Esophagus muscularis mucosa (tissue), 4 donors: Measurements from ENCODE around the gene ANK3. TPM values are rescaled to one million over a fixed set of nuclear protein-coding genes. Genes with fewer than 3 reads are reported as not detected.

ENCODE experiments used
- DNase-seq: peaks from one replicate; pipeline ENCODE4 v3.0.0-alpha.2; 2017; ENCODE audit errors: extremely low spot score
- H3K27ac ChIP-seq, 4 donors: fragments of 200-600 bp; sonication (generic); replicated peaks in 1 of 4; 1 replicate in 3 of 4; 2 replicates in 1 of 4; pipeline ENCODE4 v1.5.1; 2016 to 2019; ENCODE audit warnings: mild to moderate bottlenecking in 1 of 4
- H3K27me3 ChIP-seq, 4 donors: fragments of 200-600 bp; sonication (generic); one replicate each; pipeline versions ENCODE4 v1.5.1 to v1.6.0; 2016 to 2019
- H3K36me3 ChIP-seq, 4 donors: fragments of 200-600 bp; sonication (generic); one replicate each; pipeline ENCODE4 v1.5.1; 2016 to 2019
- H3K4me1 ChIP-seq, 4 donors: fragments of 200-600 bp; sonication (generic); one replicate each; pipeline ENCODE4 v1.5.1; 2016 to 2019
- H3K4me3 ChIP-seq, 4 donors: fragments of 200-600 bp; sonication (generic); 1 replicate in 2 of 4; 2 replicates in 2 of 4; pipeline ENCODE4 v1.5.1; 2016 to 2019; ENCODE audit warnings: mild to moderate bottlenecking in 4 of 4, moderate library complexity in 1 of 4
- H3K9me3 ChIP-seq, 4 donors: fragments of 200-600 bp; sonication (generic); 1 replicate in 3 of 4; 2 replicates in 1 of 4; pipeline ENCODE4 v1.5.1; 2016 to 2019
- EP300 ChIP-seq: sonication (generic); formaldehyde crosslinking; IDR thresholded peaks from one replicate; pipeline ENCODE4 v1.6.1; 2017; ENCODE audit warnings: antibody characterized with exemption
- POLR2A ChIP-seq: fragments of 450-650 bp; IDR thresholded peaks from one replicate; pipeline ENCODE4 v1.6.1; 2017; ENCODE audit warnings: antibody characterized with exemption, moderate library complexity, mild to moderate bottlenecking, low read depth
- POLR2AphosphoS5 ChIP-seq, 2 donors: sonication (generic); formaldehyde crosslinking; IDR thresholded peaks; one replicate each; pipeline ENCODE4 v1.6.1; 2017; ENCODE audit warnings: antibody characterized with exemption in 2 of 2
- WGBS: methylation state at CpG from one replicate; pipeline ENCODE4 v1.1.5; 2018; 5-methylcytosine and 5-hydroxymethylcytosine counted together
- intact Hi-C: fragments of 100-400 bp; cut with DNase I; formaldehyde crosslinking; loops from one replicate; pipeline ENCODE4 v1.15.1; 2023
- total RNA-seq, 4 donors: library from RNA; depleted of rRNA; stranded (reverse); fragments of >200 nt; gene quantifications; one replicate each; pipeline versions ENCODE4 v1.1.0 to v1.2.1, GENCODE V29; 2016
- TF ChIP-seq, protein P1 (sequence below), 3 experiments: fragments of 200-600 bp in 2 of 3; fragments of 450-650 bp in 1 of 3; sonication (generic) in 2 of 3; IDR thresholded peaks; one replicate each; pipeline ENCODE4 v1.5.1; 2017 to 2019; ENCODE audit warnings: antibody characterized with exemption in 3 of 3, mild to moderate bottlenecking in 2 of 3, moderate library complexity in 1 of 3

ANK3 gene
- total RNA-seq, 4 donors from 2014 or later, result 25.5 to 44.9 (median 26.6) TPM

DNA sequence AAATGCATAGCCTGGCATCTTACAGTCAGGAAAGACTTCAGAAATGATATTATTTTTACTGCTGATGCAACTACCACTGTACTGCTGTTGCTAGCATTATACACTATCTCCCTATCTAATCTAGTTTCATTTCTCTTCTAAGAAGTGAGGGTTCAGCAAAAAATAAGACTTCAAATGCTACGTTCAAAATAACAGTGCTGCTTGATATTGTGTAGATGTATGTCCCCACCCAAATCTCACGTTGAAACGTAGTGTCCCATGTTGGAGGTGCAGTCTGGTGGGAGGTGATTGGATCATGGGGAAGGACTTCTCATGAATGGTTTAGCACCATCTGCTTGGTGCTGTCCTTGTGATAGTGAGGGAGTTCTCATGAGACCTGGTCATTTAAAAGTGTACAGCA, 129.4 kb downstream of the ANK3 start:
- Histone ChIP-seq H3K36me3 (peaks cover 0 to 38% (median 0%) of the 10 kb centered on the region in 4 donors), H3K27ac (no peak overlapping the region), H3K27me3 (no peaks in the 10 kb centered on the region), H3K9me3 (no peaks in the 10 kb centered on the region), H3K4me3 (no peak overlapping the region), H3K4me1 (peaks cover 0 to 16% (median 9%) of the 10 kb centered on the region in 4 donors)
- intact Hi-C loops, result no loop called here
- no peak for DNase-seq
- 84% methylated on average over 3 of the region's 3 CpGs for WGBS
- TF ChIP-seq EP300 (no peak), POLR2AphosphoS5 (IDR thresholded peaks at IDR 0.05) (no peak), POLR2A (no peak)
- TF ChIP-seq, protein P1, sequence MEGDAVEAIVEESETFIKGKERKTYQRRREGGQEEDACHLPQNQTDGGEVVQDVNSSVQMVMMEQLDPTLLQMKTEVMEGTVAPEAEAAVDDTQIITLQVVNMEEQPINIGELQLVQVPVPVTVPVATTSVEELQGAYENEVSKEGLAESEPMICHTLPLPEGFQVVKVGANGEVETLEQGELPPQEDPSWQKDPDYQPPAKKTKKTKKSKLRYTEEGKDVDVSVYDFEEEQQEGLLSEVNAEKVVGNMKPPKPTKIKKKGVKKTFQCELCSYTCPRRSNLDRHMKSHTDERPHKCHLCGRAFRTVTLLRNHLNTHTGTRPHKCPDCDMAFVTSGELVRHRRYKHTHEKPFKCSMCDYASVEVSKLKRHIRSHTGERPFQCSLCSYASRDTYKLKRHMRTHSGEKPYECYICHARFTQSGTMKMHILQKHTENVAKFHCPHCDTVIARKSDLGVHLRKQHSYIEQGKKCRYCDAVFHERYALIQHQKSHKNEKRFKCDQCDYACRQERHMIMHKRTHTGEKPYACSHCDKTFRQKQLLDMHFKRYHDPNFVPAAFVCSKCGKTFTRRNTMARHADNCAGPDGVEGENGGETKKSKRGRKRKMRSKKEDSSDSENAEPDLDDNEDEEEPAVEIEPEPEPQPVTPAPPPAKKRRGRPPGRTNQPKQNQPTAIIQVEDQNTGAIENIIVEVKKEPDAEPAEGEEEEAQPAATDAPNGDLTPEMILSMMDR (IDR thresholded peaks at IDR 0.05), result no peak

- H3K27me3 ChIP-seq, result no peaks in the 10 kb centered on the region
- H3K9me3 ChIP-seq, result no peaks in the 10 kb centered on the region
- peaks cover 0 to 16% (median 9%) of the 10 kb centered on the region in 4 donors for H3K4me1 ChIP-seq
- TF ChIP-seq POLR2A, result no peak
- no peak for TF ChIP-seq POLR2AphosphoS5 (IDR thresholded peaks at IDR 0.05)
- TF ChIP-seq, protein P1 (IDR thresholded peaks at IDR 0.05), result no peak
- no peak overlapping the region for H3K4me3 ChIP-seq
- intact Hi-C loops, result no loop called here
- 73% methylated on average over 2 of the region's 2 CpGs for WGBS
- no peak for DNase-seq
- H3K36me3 ChIP-seq, result peaks cover 0 to 34% (median 0%) of the 10 kb centered on the region in 4 donors
- H3K27ac ChIP-seq, result no peak overlapping the region
Measured at GRCh38 chr10:60258429-60258797, 131.3 kb downstream of the ANK3 start.

DNA sequence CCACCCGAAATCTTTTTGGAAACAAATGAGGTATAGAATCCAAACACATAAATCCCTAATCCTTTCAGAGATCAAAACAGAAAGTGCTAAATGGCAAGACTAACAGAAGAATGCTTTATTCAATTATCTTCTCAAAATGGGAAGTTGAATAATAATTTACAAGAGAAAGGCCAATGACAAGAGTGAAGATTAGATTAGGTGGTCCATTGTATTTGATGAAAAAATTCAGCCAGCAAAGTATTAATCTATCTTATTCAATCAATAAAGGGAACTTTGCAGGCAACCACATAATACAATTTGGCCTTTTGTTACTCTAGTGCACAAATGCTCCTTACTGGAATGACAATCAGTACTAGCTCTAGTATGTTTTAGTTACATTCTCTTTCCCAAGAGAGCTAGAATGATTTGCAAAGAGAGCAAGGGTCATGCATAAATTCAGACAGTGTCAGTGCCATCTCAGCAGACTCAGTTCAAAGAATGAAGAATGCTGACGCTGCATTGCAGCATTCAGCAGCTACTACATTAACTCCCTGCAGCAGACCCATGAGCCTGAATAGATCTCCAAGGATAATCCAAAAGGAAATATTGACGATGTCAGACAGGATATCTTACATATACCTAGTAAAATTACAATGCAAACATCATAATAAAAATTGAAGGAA, 131.8 kb downstream of the ANK3 start:
- no peak for DNase-seq
- peaks cover 0 to 32% (median 0%) of the 10 kb centered on the region in 4 donors for H3K36me3 ChIP-seq
- intact Hi-C loops, result no loop called here
- H3K4me3 ChIP-seq, result no peak overlapping the region
- 59% methylated on average over 3 of the region's 3 CpGs for WGBS
- H3K27ac ChIP-seq, result no peak overlapping the region
- H3K9me3 ChIP-seq, result no peaks in the 10 kb centered on the region
- TF ChIP-seq POLR2AphosphoS5 (IDR thresholded peaks at IDR 0.05) (no peak), POLR2A (no peak), EP300 (no peak)
- TF ChIP-seq, protein P1 (IDR thresholded peaks at IDR 0.05), result no peak
- no peaks in the 10 kb centered on the region for H3K27me3 ChIP-seq
- H3K4me1 ChIP-seq, result peaks cover 0 to 16% (median 9%) of the 10 kb centered on the region in 4 donors

GRCh38 chr10:60254776-60255175, 134.9 kb downstream of the ANK3 start:
- H3K27ac ChIP-seq, result no peak overlapping the region
- DNase-seq, result no peak
- H3K4me3 ChIP-seq, result no peak overlapping the region
- H3K9me3 ChIP-seq, result no peaks in the 10 kb centered on the region
- H3K36me3 ChIP-seq, result peaks cover 0 to 10% (median 0%) of the 10 kb centered on the region in 4 donors
- TF ChIP-seq POLR2AphosphoS5 (IDR thresholded peaks at IDR 0.05), result no peak
- TF ChIP-seq, protein P1 (IDR thresholded peaks at IDR 0.05), result no peak
- intact Hi-C loops, result no loop called here
- H3K4me1 ChIP-seq, result peaks cover 0 to 16% (median 9%) of the 10 kb centered on the region in 4 donors
- H3K27me3 ChIP-seq, result no peaks in the 10 kb centered on the region

GRCh38 chr10:60253484-60253883, 136.2 kb downstream of the ANK3 start:
- H3K27ac ChIP-seq, result no peak overlapping the region
- no peak for DNase-seq
- no peaks in the 10 kb centered on the region for H3K27me3 ChIP-seq
- intact Hi-C loops, result no loop called here
- TF ChIP-seq EP300 (no peak), POLR2AphosphoS5 (IDR thresholded peaks at IDR 0.05) (no peak), POLR2A (no peak)
- TF ChIP-seq, protein P1 (IDR thresholded peaks at IDR 0.05), result no peak
- no peaks in the 10 kb centered on the region for H3K9me3 ChIP-seq
- peaks cover 0 to 14% (median 7%) of the 10 kb centered on the region in 4 donors for H3K4me1 ChIP-seq
- peaks cover 0 to 10% (median 0%) of the 10 kb centered on the region in 4 donors for H3K36me3 ChIP-seq
- H3K4me3 ChIP-seq, result no peak overlapping the region
